ENCODE data around the gene MCU. TPM values are rescaled to one million over a fixed set of nuclear protein-coding genes. Genes with fewer than 3 reads are reported as not detected.

MCU gene
- total RNA-seq, 1 experiment from 2014 or later = 11.1 TPM

GRCh38 chr10:72925951-72926465 is 234.1 kb downstream of the MCU start:
- in situ Hi-C loops (cut with HindIII; ENCODE audit: low pct_unique_long_range_greater_than_20kb, low sequenced_read_pairs) = no loop called here
- no peak for DNase-seq (ENCODE audit: low read depth, low spot score)

- no peak for DNase-seq (ENCODE audit: low read depth, low spot score)
- in situ Hi-C loops (cut with HindIII; ENCODE audit: low pct_unique_long_range_greater_than_20kb, low sequenced_read_pairs) = no loop called here
Observed at GRCh38 chr10:72927485-72927884, 235.5 kb downstream of the MCU start.

GRCh38 chr10:72928798-72929197 is 236.9 kb downstream of the MCU start:
- in situ Hi-C loops (cut with HindIII; ENCODE audit: low pct_unique_long_range_greater_than_20kb, low sequenced_read_pairs) = no loop called here
- no peak for DNase-seq (ENCODE audit: low read depth, low spot score)

- no peak for DNase-seq (ENCODE audit: low read depth, low spot score)
- in situ Hi-C loops (cut with HindIII; ENCODE audit: low pct_unique_long_range_greater_than_20kb, low sequenced_read_pairs) = no loop called here
Observed at GRCh38 chr10:72930276-72930675, 238.3 kb downstream of the MCU start.

- no peak for DNase-seq (ENCODE audit: low read depth, low spot score)
- in situ Hi-C loops (cut with HindIII; ENCODE audit: low pct_unique_long_range_greater_than_20kb, low sequenced_read_pairs) = no loop called here
Observed at GRCh38 chr10:72932259-72933015, 240.5 kb downstream of the MCU start.

- no peak for DNase-seq (ENCODE audit: low read depth, low spot score)
- in situ Hi-C loops (cut with HindIII; ENCODE audit: low pct_unique_long_range_greater_than_20kb, low sequenced_read_pairs) = no loop called here
Observed at GRCh38 chr10:72935361-72935760, 243.4 kb downstream of the MCU start.

Small RNAs within 50 kb of the gene (small RNA-seq; reads per million reads assigned to genes)
- gene MIR4676 = 0 reads per million in 2 experiments
- 0 reads per million in 2 experiments for gene RF00019

Other genes starting within 250 kb of the MCU start
- 34.4 and 34.8 TPM in 2 replicates for gene MICU1, start 66.1 kb upstream of the MCU start, total RNA-seq (2014; rRNA removed; shearing (Covaris generic))
- gene OIT3, start 201.6 kb downstream of the MCU start, total RNA-seq (2014; rRNA removed; shearing (Covaris generic)) = not detected in 2 replicates